Fibroblast of skin of back (primary cell): ENCODE results near the gene HECA.
"Not testable (repeated sequence)": the region's sequence is repeated elsewhere in the genome, so short reads cannot be mapped to it uniquely, and the experiment has no call there.

Experiments
- DNase-seq: peaks from one replicate; pipeline ENCODE4 v3.0.0-alpha.2; 2013

Gene HECA

GRCh38 chr6:139219746-139220145, 84.9 kb downstream of the HECA start:
- DNase-seq: no peak

- not testable (repeated sequence) for DNase-seq
Observed at GRCh38 chr6:139228387-139228786, 93.5 kb downstream of the HECA start.
